CD14-positive monocyte (primary cell): ENCODE measurements around the gene KLHL7. TPM values are rescaled to one million over a fixed set of nuclear protein-coding genes. Genes with fewer than 3 reads are reported as not detected.

Source experiments
- DNase-seq, 3 donors: peaks; one replicate each; pipeline ENCODE4 v3.0.0-alpha.2; 2011 to 2022
- H2AFZ ChIP-seq: 2 replicates; pipeline ENCODE4 v1.6.0; 2012; ENCODE audit warnings: mild to moderate bottlenecking, low read depth, low read length, inconsistent platforms; ENCODE audit not compliant: insufficient read depth, poor library complexity, severe bottlenecking
- H3K27ac ChIP-seq, 2 donors: 1 replicate in 1 of 2; 2 replicates in 1 of 2; pipeline ENCODE4 v1.5.1; 2012 to 2013; ENCODE audit warnings: low read length in 2 of 2, control low read depth in 1 of 2, inconsistent platforms in 1 of 2, low read depth in 1 of 2, mild to moderate bottlenecking in 1 of 2
- H3K27me3 ChIP-seq, 2 donors: one replicate each; pipeline versions ENCODE4 v1.6.0 to v1.6.1; 2011 to 2013; ENCODE audit warnings: low read length in 2 of 2; ENCODE audit not compliant: control insufficient read depth in 2 of 2, insufficient read depth in 2 of 2
- H3K36me3 ChIP-seq, 2 donors: replicated peaks in 1 of 2; 1 replicate in 1 of 2; 2 replicates in 1 of 2; pipeline versions ENCODE4 v1.5.1 to v1.6.1; 2012 to 2013; ENCODE audit warnings: low read length in 2 of 2, control low read depth in 1 of 2, inconsistent platforms in 1 of 2, mild to moderate bottlenecking in 1 of 2; ENCODE audit not compliant: insufficient read depth in 2 of 2, control insufficient read depth in 1 of 2
- H3K4me1 ChIP-seq, 2 donors: 1 replicate in 1 of 2; 2 replicates in 1 of 2; pipeline versions ENCODE4 v1.5.1 to v1.6.1; 2012 to 2013; ENCODE audit warnings: low read length in 2 of 2, control low read depth in 1 of 2, inconsistent platforms in 1 of 2, mild to moderate bottlenecking in 1 of 2, moderate library complexity in 1 of 2; ENCODE audit not compliant: insufficient read depth in 2 of 2, control insufficient read depth in 1 of 2
- H3K4me2 ChIP-seq: replicated peaks from 2 replicates; pipeline ENCODE3; 2012; ENCODE audit warnings: low read length, moderate library complexity, mild to moderate bottlenecking; ENCODE audit not compliant: poor library complexity, severe bottlenecking; ENCODE audit errors: extremely low read depth
- H3K4me3 ChIP-seq, 3 experiments: fragments of 200-600 bp in 1 of 3; sonication (generic) in 1 of 3; replicated peaks in 1 of 3; 1 replicate in 2 of 3; 2 replicates in 1 of 3; pipeline ENCODE4 v1.5.1; 2011 to 2013; ENCODE audit warnings: low read length in 3 of 3, mild to moderate bottlenecking in 3 of 3, control low read depth in 2 of 3, low read depth in 2 of 3, inconsistent platforms in 1 of 3, moderate library complexity in 1 of 3
- H3K79me2 ChIP-seq: 2 replicates; pipeline ENCODE4 v1.6.0; 2012; ENCODE audit warnings: mild to moderate bottlenecking, control low read depth, inconsistent platforms, low read length, moderate library complexity; ENCODE audit not compliant: insufficient read depth
- H3K9ac ChIP-seq: 2 replicates; pipeline ENCODE4 v1.6.0; 2017; ENCODE audit warnings: low read length, mild to moderate bottlenecking; ENCODE audit not compliant: insufficient read depth, poor library complexity, severe bottlenecking
- H3K9me3 ChIP-seq, 2 donors: replicated peaks in 1 of 2; 1 replicate in 1 of 2; 2 replicates in 1 of 2; pipeline versions ENCODE4 v1.5.1 to v1.6.1; 2012 to 2013; ENCODE audit warnings: low read length in 2 of 2, control low read depth in 1 of 2; ENCODE audit not compliant: control insufficient read depth in 1 of 2, insufficient read depth in 1 of 2
- H4K20me1 ChIP-seq: 2 replicates; pipeline ENCODE4 v1.6.0; 2012; ENCODE audit warnings: mild to moderate bottlenecking, low read length, control low read depth, moderate library complexity; ENCODE audit not compliant: insufficient read depth
- H3K27ac Mint-ChIP-seq, 7 donors: one replicate each; pipeline ENCODE4 v1.8.0; 2020; ENCODE audit warnings: mild to moderate bottlenecking in 7 of 7, mixed read lengths in 7 of 7, moderate library complexity in 6 of 7, inconsistent platforms in 2 of 7
- H3K27me3 Mint-ChIP-seq, 3 donors: one replicate each; pipeline ENCODE4 v1.8.0; 2021 to 2022; ENCODE audit warnings: low read depth in 3 of 3, mild to moderate bottlenecking in 3 of 3, mixed read lengths in 3 of 3, moderate library complexity in 3 of 3, inconsistent platforms in 1 of 3
- H3K36me3 Mint-ChIP-seq, 2 donors: one replicate each; pipeline ENCODE4 v1.8.0; 2020; ENCODE audit warnings: mixed read lengths in 2 of 2, inconsistent platforms in 1 of 2, mild to moderate bottlenecking in 1 of 2
- H3K4me1 Mint-ChIP-seq: one replicate; pipeline ENCODE4 v1.8.0; 2020; ENCODE audit warnings: mild to moderate bottlenecking, mixed read lengths
- H3K4me3 Mint-ChIP-seq, 2 donors: one replicate each; pipeline ENCODE4 v1.8.0; 2020; ENCODE audit warnings: mild to moderate bottlenecking in 2 of 2, mixed read lengths in 2 of 2, moderate library complexity in 1 of 2
- H3K9me3 Mint-ChIP-seq, 7 donors: one replicate each; pipeline ENCODE4 v1.8.0; 2020 to 2022; ENCODE audit warnings: mixed read lengths in 7 of 7, mild to moderate bottlenecking in 6 of 7, moderate library complexity in 6 of 7, inconsistent platforms in 2 of 7
- CTCF ChIP-seq: fragments of 200-600 bp; IDR thresholded peaks from one replicate; pipeline ENCODE4 v1.8.0; 2022; ENCODE audit warnings: antibody characterized with exemption, mild to moderate bottlenecking
- WGBS: methylation state at CpG from one replicate; pipeline ENCODE4 v1.1.5; 2013; ENCODE audit warnings: missing lambda C conversion rate; ENCODE audit not compliant: insufficient coverage; 5-methylcytosine and 5-hydroxymethylcytosine counted together
- intact Hi-C, 2 donors: fragments of 100-400 bp; cut with micrococcal nuclease; formaldehyde crosslinking; loops; one replicate each; pipeline versions ENCODE4 v1.15.0 to v1.15.1; 2023
- polyA plus RNA-seq, 3 donors: library from polyadenylated mRNA; depleted of rRNA in 1 of 3; unstranded in 2 of 3; stranded (reverse) in 1 of 3; fragments of 300-500 nt in 2 of 3; fragments of >200 nt in 1 of 3; fragmentation: Illumina TruSeq in 2 of 3; gene quantifications; 1 replicate in 2 of 3; 2 replicates in 1 of 3; pipeline ENCODE4 v1.2.3, GENCODE V29; 2012 to 2021

The KLHL7 gene
- polyA plus RNA-seq, 3 donors: 15.5 to 21.0 (median 17.4) TPM

GRCh38 chr7:23076772-23077171 lies 28.8 kb upstream of the KLHL7 start:
- no peak overlapping the region for H2AFZ ChIP-seq
- no peaks in the 10 kb centered on the region for H3K27me3 ChIP-seq
- no peaks in the 10 kb centered on the region for H3K36me3 ChIP-seq
- H3K9me3 ChIP-seq: no peaks in the 10 kb centered on the region
- H3K36me3 Mint-ChIP-seq: no peaks in the 10 kb centered on the region
- 62% methylated on average over 2 of the region's 3 CpGs for WGBS
- peaks cover 4% of the 10 kb centered on the region for H3K4me1 Mint-ChIP-seq
- H3K9ac ChIP-seq: no peak overlapping the region
- no peaks in the 10 kb centered on the region for H4K20me1 ChIP-seq
- peaks cover 0 to 7% (median 2%) of the 10 kb centered on the region in 3 donors for H3K27me3 Mint-ChIP-seq
- no peaks in the 10 kb centered on the region for H3K4me1 ChIP-seq
- no peak for DNase-seq
- no peak overlapping the region for H3K4me3 ChIP-seq
- TF ChIP-seq CTCF: no peak
- no peak overlapping the region for H3K27ac ChIP-seq
- intact Hi-C loops: no loop called here
- no peaks in the 10 kb centered on the region for H3K79me2 ChIP-seq
- H3K4me2 ChIP-seq: no peak overlapping the region
- H3K9me3 Mint-ChIP-seq: no peaks in the 10 kb centered on the region
- H3K4me3 Mint-ChIP-seq: no peak overlapping the region
- peak overlapping the region in 2 of 7 donors; percentile 32 to 55 for H3K27ac Mint-ChIP-seq

- Histone ChIP-seq H3K9ac (no peak overlapping the region), H3K4me1 (no peaks in the 10 kb centered on the region), H3K36me3 (no peaks in the 10 kb centered on the region), H3K9me3 (peaks cover 0 to 17% of the 10 kb centered on the region in 2 donors), H3K79me2 (no peaks in the 10 kb centered on the region), H2AFZ (no peak overlapping the region), H3K4me3 (no peak overlapping the region), H4K20me1 (no peaks in the 10 kb centered on the region), H3K27ac (no peak overlapping the region), H3K4me2 (no peak overlapping the region), H3K27me3 (peaks cover 0 to 3% of the 10 kb centered on the region in 2 donors)
- intact Hi-C loops: no loop called here
- H3K27me3 Mint-ChIP-seq: peaks cover 0 to 19% (median 2%) of the 10 kb centered on the region in 3 donors
- WGBS: 33% methylated on average over 1 of the region's 4 CpGs
- no peak for TF ChIP-seq CTCF
- peaks cover 0 to 20% (median 13%) of the 10 kb centered on the region in 7 donors for H3K9me3 Mint-ChIP-seq
- no peak overlapping the region for H3K4me3 Mint-ChIP-seq
- H3K36me3 Mint-ChIP-seq: no peaks in the 10 kb centered on the region
- DNase-seq: no peak
- H3K4me1 Mint-ChIP-seq: no peaks in the 10 kb centered on the region
- no peak overlapping the region for H3K27ac Mint-ChIP-seq
Observed at GRCh38 chr7:23093111-23093510, 12.5 kb upstream of the KLHL7 start.
